ENCODE measurements around the gene TNFAIP3.

Gene TNFAIP3

DNA sequence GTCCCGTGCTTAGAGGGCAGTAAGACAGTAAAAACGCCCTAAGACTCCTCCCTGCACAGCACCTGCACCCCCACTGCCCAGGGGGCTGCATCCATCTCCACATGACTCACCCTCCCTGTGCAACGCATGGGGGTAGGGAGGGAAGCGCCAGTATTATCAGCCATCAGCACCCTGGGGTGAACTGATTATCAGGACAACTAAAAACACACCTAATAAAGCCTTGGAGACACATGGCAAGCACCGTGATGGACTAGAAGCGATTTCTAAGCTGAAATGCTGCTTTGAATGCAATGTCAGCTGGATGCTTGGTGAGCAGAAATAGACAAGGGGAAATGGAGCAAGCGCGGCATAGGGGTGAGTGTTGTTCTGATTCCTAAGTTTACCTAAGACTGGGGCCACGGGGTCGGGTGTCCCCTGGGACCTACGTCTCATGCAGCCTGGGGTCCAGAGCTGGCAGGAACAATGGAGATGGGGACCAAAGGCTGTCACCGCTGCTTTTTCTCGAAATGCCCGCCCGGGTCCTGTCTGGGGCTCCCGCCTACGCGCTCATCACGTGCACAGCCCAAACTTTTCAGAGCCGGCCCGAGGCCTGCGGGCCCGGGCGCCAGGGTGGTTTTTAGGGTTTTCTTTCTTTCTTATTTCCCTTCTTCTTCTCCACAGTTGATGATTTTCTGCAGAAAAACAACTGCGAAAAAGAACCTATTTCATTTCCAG lies 702 bp upstream of the TNFAIP3 start:
- peak; percentile 3 for DNase-seq

DNA sequence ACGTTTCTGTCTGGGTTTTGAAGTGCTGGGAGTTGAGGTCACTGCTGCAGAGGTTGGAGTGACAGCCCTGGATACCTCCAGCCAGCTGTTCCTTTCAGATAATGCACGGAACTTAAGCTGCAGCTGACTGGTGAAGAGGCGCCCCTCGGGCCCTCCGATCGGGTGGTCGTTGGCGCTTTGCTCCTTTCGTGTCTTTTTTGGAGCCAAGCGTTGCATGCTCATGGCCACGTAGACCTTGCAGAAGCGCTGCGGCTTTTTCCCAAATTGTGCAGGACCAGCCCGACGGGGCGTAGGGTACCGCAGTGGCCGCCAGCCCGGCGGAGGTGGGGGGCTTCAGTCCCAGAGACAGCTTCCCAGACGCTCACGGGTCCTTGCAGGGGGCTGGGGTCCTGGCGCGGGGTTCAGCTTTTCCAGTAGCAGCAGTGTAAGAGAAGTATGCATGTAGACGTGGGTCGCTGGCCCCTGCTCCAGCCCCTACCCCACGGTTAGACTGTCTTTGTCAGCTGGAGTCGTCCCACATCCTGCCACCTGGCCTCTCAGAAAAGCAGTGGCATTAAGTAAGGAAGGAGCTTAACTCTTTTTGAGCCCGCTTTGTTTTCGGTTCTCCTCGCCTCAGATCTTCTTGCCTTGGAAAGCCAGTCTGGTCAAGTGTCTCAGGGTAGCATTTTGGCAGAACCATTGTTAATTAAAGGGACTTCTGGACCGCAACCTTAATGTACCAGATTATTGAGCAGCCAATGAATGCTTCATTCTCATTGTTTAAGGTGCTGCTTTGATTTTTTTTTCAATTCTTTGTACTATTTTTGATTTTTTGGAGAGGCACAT lies 838 bp downstream of the TNFAIP3 start:
- peak; percentile 16 for DNase-seq

DNA sequence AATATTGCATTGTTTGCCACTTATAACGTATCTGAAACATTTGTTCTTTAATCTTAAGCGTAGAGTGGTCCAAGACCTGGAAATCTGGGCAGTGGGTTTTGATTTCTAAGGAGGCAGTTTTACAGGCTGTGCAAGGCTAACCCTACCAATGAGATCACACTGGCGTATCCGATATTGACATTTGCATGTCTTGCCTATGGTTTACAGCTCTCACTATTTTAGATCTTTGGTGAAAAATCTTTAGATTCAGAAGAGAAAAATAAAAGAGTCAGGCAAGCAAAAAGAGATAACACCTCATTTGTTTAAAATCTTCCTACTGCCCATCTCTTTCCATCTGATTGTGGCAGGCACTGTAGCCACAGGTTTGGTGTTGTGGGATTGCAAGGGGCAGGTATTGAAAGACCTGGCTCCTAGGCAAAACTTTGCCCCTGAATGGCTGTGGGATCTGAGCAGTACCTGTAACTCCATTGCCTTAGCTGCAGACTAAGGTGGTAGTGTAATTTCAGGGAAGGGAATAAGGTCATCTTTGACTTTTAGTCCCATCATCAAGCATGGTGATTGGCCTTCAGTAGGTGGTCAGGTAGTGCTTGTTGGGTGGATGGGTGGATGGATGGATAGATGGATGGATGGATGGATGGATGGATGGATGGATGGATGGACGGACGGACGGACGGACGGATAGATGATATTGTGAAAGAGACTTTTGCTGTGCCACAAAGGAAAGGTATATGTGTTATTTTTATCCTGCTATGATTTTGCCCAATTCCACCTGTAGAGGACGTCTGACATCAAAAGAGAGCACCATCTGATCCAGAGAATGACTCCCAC lies 1.9 kb downstream of the TNFAIP3 start:
- no peak for DNase-seq

DNA sequence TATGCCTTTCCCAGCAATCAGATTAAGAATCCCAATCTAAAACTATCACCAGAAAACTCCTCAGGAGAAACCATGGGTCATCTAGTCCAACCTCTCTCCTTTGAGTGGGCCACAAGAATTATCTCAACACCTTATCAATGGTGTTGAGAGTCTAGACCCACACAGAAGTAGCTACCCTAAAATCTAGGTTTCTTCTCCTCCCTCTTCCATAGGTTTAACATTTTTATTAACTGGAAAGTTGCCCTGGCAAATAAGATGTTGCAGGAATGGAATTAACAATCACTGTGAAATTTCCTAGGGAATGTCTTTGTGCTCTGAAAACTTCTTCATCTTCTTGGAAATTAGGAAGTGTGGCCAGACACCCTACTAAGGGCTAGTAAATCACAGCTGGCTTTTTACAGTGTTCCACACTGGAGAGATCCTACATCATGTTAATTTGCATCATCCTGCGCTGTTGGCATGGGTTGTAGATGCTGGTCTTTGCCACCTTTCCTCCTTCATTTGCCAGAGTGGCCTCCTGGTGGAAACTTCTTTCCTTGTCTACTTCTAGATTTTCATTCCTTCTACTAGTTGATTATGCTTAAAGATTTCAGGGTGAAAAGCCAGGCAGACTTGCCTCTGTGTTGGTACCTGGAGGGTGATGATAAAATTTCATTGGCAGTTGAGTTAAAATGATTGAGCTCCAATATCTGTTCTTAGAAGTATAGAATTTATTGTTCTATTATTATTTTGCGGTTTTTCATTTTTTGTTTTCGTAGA lies 2.7 kb downstream of the TNFAIP3 start:
- DNase-seq, result no peak

DNA sequence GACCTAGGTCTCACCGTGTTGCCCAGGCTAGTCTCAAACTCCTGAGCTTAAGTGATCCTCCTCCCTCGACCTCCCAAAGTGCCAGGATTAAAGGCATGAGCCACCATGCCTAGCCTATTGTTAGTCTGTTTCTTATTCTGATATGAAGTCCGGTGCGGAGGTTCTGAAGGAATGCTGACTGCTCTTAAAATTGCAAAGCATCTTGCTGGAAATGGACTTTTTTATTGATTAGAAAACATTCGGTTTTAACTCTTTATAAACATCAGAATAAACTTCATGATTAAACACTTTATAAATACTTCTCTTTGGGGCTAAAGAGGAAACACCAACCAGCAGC lies 3.2 kb downstream of the TNFAIP3 start:
- DNase-seq, result no peak

DNA sequence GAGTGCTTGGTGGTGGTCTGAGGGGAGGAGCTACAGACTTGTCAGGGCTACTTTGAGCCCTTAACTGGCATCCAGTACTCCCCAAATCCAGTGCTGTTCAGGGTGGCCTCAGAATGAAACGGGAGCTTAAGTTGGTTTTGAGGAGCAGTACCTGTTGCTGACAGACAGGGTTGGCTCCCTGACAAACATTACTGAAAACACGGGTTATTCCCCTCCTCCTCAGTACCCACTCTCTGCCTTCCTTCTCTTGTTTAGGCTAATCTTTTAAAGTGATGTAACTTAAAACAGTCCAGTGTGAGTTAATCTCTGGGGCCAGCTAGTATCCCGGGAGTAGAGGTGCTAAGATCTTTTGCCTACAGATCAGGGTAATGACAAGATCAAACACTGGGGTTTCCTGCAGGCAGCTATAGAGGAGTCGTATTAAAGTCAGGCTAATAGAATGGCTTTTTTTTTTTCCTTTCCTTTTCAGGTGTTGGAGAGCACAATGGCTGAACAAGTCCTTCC lies 3.7 kb downstream of the TNFAIP3 start:
- no peak for DNase-seq

DNA sequence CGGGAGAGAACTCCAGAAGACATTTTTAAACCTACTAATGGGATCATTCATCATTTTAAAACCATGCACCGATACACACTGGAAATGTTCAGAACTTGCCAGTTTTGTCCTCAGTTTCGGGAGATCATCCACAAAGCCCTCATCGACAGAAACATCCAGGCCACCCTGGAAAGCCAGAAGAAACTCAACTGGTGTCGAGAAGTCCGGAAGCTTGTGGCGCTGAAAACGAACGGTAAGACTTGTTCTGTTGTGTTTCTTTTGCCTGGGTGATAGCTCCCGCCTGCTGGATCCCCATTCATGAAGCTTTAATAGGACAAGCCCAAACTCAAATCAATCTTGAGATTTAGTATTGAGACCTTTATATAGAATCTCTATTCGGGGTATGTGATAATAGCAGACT lies 4.2 kb downstream of the TNFAIP3 start:
- DNase-seq, result no peak

DNA sequence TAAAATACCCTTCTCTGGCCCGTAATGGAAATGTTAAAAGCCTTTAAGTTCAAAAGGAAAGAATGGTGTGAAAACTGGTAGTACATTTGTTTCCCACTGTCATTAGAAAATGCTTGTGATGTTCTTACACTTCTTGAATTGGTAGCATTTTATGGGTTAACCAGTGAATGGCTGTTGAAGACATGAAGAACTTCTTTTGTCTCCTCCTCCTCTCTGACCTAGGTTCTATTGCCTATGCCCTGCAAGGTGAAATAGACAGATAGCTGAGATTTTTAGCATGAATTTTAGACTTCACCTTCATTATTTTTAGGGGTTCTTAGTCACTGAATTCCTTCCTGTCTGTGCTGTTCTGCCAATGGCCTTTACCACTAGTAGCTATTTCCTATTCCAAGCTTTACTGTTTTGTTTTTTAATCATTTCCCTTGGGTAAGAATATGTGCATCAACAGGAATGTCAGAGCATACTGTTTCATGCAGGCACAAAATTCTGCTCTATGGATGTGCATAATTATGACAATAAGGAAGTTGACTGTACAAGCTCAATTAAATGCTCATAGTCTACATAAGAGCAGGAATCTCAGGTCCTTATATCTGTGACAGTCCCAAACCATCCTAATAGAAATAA lies 4.9 kb downstream of the TNFAIP3 start:
- DNase-seq, result no peak

DNA sequence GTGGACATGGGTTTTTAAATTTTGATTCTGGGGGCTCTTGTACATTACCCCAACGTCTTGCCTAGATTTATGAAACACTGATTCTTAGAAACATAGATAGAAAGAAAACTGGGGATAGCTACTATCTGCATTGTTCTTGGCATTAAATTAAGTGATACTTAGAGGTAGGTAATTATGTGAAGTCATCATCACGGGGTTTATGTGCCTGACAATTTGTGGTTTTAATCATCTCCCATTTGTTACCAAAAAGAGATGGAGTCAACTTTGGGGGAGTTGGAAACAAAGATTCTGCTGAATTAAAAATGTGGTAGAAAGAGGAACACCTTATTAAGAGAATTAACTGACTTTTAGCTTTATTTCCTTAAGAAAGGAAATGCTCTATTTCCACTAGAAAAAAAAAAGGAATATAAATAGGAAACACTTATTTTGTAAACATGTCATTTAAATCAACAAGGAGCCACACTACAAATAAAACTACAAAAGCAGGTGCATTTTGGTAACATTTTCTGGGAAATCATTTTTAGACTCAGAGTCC lies 5.6 kb downstream of the TNFAIP3 start:
- DNase-seq, result no peak

DNA sequence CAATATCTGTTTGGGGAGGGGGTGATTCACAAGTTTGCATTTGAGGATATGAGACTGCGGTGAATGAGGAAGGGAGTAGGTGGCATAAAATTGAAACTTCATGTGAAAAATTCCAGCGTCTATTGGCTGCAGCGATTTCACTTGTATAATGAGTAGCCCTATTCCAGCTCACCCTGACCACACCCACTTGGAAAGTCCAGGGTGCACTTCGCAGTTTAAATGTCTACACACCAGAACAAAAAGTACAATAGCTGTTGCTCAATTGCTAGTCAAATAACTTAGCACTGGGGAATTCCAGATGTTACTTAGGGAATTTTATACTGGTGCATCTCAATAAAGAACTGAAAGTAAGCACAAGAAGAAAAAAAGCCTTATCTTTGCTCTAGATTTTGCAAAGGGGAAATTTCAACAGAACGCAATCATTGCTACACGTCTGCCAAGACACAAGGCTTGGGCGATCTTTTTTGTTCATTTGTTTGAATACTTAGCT lies 6.3 kb downstream of the TNFAIP3 start:
- DNase-seq, result no peak

DNA sequence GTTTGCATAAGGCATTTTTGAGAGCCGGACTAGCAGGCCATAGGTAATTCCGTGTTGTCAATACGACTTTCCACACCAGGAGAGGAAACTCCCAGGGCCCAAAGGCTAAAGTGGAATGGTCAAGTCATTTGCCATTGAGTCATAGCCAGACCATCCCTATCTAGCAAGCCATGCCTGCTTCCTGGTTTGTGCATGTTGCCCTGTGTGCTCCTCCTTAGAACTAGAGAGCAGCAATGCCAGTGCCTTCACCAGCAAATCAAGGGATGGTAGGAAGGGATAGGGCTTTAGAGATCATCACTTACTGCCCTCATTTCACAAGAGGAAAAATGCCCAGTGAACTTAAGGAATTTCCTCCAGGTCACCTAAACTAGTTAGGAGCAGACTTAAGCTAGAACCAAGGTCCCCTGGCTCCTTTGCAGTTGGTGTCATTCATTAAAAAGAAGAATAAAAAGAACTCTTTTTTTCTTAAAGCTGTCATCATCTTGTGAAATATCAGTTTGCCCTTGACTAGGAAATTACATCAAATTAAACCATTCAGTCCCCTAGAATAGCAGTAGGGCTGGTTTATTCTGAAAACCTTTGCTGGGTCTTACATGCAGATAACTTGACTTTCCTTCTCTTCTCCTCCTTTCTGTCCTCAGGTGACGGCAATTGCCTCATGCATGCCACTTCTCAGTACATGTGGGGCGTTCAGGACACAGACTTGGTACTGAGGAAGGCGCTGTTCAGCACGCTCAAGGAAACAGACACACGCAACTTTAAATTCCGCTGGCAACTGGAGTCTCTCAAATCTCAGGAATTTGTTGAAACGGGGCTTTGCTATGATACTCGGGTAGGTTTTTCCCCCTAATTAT lies 7.4 kb downstream of the TNFAIP3 start:
- DNase-seq, result no peak

DNA sequence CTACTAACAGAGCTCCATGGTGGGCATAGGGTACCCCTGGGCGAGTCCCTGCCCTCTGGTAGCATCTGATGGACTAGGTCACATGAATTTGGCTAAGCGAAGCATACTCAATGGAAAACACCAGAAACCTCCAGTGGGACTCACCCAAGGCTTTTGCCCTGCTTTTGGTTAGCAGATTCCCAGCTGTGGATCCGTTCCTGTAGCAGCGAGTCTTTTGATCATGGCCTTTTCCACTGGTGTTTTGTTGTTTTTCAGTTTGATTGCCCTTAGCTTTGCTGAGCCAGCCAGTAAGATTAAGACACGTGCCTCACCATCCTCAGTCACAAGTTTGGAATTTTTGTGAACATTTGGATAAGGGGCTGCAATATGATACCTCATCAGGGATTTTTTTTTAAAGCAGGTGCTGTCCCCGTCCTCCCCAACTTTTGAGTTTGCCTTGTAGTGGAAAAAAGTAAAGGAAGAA lies 8.0 kb downstream of the TNFAIP3 start:
- no peak for DNase-seq

DNA sequence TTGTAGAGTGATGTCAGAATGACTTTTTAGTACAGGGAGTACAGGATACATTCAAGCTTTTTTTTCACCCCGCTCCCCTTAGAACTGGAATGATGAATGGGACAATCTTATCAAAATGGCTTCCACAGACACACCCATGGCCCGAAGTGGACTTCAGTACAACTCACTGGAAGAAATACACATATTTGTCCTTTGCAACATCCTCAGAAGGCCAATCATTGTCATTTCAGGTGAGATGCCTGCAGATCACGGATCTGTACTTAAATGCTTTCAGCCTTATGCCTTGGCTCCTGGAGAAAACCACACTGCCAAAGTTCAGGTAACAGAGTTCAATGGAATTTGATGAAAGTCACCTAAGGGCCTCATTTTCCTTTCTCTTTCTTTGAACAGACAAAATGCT lies 8.5 kb downstream of the TNFAIP3 start:
- DNase-seq, result no peak

DNA sequence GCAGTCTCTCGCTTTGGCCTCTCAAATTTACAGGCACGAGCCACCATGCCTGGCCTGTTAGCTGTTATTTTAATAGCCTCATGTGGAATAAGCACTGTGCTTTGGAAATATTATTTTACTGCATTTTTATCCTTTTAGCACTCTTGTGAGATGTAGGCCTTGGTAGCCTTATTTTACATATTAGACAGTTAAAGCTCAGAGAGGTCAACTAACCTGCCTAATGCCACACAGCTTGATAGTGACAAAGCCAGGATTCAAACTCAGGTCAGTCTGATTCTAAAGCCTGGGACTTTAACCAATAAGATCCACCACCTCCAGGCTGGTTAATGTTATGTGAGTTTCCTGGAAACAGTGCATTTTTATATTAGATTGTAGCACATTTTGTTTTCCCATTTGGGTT lies 9.5 kb downstream of the TNFAIP3 start:
- DNase-seq, result no peak

DNA sequence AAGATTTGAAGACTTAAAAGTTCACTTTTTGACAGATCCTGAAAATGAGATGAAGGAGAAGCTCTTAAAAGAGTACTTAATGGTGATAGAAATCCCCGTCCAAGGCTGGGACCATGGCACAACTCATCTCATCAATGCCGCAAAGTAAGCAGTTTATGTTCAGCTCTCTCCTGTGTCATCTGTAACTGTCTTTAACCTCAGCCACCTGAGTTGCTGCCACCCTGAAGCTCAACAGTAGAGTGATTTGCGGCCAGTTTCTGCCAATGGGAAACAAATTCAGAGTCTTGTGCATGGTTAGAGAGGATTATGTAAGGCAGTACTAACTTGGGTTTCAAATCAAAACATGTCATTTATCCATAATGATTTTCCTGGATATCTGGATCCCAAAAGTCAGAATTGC lies 10.1 kb downstream of the TNFAIP3 start:
- DNase-seq, result no peak

DNA sequence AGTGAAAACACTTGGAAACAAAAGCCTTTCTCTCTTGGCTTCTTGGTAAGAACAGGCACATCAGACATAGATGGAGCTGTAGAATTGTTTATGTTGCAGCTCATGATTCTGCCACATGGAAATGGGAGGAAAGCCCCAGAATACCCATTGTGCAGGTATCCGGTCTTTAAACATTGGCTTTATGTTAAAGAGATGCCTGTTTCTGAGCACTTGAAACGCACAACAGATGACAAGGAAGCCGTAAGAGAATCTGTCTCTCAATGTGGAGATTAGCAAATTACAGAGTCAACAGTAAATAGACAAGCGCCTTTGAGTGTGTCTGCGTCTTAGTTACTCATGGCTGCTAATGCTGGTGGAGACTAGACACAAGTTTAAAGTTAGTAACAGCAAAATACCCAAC lies 10.5 kb downstream of the TNFAIP3 start:
- DNase-seq, result no peak

DNA sequence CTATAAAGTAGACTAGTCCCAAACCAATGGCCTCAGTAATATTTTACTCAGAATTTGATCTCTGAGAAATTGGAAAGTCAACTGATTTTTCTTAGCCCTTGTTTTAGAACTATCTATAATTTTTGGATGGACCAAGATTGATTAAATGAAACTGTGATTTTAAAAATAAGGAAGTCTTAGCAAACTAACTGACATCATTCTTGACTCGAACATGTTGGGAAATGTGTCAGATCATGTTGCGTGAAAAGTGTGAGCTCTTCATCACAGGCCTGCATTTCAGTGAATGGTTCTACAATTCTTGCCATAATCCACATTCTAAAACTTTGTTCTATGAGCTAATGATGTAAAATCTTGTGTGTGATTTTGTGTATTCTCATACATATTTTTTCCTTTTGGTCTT lies 11.0 kb downstream of the TNFAIP3 start:
- DNase-seq, result no peak

DNA sequence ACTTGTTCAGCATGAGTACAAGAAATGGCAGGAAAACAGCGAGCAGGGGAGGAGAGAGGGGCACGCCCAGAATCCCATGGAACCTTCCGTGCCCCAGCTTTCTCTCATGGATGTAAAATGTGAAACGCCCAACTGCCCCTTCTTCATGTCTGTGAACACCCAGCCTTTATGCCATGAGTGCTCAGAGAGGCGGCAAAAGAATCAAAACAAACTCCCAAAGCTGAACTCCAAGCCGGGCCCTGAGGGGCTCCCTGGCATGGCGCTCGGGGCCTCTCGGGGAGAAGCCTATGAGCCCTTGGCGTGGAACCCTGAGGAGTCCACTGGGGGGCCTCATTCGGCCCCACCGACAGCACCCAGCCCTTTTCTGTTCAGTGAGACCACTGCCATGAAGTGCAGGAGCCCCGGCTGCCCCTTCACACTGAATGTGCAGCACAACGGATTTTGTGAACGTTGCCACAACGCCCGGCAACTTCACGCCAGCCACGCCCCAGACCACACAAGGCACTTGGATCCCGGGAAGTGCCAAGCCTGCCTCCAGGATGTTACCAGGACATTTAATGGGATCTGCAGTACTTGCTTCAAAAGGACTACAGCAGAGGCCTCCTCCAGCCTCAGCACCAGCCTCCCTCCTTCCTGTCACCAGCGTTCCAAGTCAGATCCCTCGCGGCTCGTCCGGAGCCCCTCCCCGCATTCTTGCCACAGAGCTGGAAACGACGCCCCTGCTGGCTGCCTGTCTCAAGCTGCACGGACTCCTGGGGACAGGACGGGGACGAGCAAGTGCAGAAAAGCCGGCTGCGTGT lies 11.6 kb downstream of the TNFAIP3 start:
- DNase-seq, result peak; percentile 20

DNA sequence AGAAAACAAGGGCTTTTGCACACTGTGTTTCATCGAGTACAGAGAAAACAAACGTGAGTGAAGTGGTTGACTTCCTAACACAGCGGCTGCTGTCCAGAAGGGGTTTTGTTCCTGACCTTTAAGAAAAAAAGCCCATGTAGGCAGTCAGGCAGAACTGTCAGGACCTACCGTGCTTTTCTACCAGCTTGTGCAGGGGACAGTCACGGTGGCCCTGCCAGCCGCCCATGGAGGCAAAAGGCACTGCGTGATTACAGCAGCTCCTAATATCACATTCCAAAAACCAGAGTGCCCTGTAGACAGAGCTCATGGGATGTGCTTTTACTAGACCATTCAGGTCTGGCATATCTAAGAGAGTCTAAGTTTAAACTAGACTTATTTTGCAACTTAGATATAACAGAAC lies 12.2 kb downstream of the TNFAIP3 start:
- DNase-seq, result no peak
